OCI-LY1 (cell line): ENCODE data around the gene PLEKHO1.

Experiments
- H2AFZ ChIP-seq: fragments of 200-600 bp; sonication (generic), shearing (Covaris generic); 2 replicates; pipeline ENCODE4 v1.6.0; 2014; ENCODE audit warnings: antibody characterized with exemption, mild to moderate bottlenecking, low read length
- H3F3A ChIP-seq: fragments of 200-600 bp; sonication (generic), shearing (Covaris generic); 2 replicates; pipeline ENCODE4 v1.6.0; 2014; ENCODE audit warnings: mild to moderate bottlenecking, antibody characterized with exemption, low read length, moderate library complexity; ENCODE audit not compliant: insufficient read depth
- H3K27ac ChIP-seq: fragments of 200-600 bp; sonication (generic); 2 replicates; pipeline ENCODE4 v1.5.1; 2014; ENCODE audit warnings: low read length, mixed run types, mild to moderate bottlenecking, low read depth; ENCODE audit not compliant: poor library complexity, severe bottlenecking
- H3K27me3 ChIP-seq: fragments of 200-600 bp; sonication (generic); 2 replicates; pipeline ENCODE4 v1.6.0; 2014; ENCODE audit warnings: antibody characterized with exemption, mild to moderate bottlenecking, low read length, moderate library complexity; ENCODE audit not compliant: insufficient read depth
- H3K36me3 ChIP-seq: fragments of 200-600 bp; sonication (generic); 2 replicates; pipeline ENCODE4 v1.6.1; 2014; ENCODE audit warnings: mild to moderate bottlenecking, antibody characterized with exemption, low read length, moderate library complexity, mixed read lengths; ENCODE audit not compliant: insufficient read depth
- H3K4me1 ChIP-seq: fragments of 200-600 bp; sonication (generic); 2 replicates; pipeline ENCODE4 v1.5.1; 2014; ENCODE audit warnings: mild to moderate bottlenecking, low read length, moderate library complexity; ENCODE audit not compliant: insufficient read depth, severe bottlenecking
- H3K4me2 ChIP-seq: fragments of 200-600 bp; sonication (generic), shearing (Covaris generic); 2 replicates; pipeline ENCODE4 v1.6.1; 2014; ENCODE audit warnings: low read length
- H3K4me3 ChIP-seq: fragments of 200-600 bp; sonication (generic); 2 replicates; pipeline ENCODE4 v1.5.1; 2014; ENCODE audit warnings: low read length, low read depth, mild to moderate bottlenecking, mixed read lengths; ENCODE audit not compliant: poor library complexity, severe bottlenecking
- H3K79me2 ChIP-seq: fragments of 200-600 bp; shearing (Covaris generic); 2 replicates; pipeline ENCODE4 v1.6.1; 2016; ENCODE audit warnings: mixed run types, low read length, mixed read lengths; ENCODE audit not compliant: insufficient read depth
- H3K9ac ChIP-seq: fragments of 200-600 bp; sonication (generic), shearing (Covaris generic); 2 replicates; pipeline ENCODE4 v1.6.1; 2014; ENCODE audit warnings: mild to moderate bottlenecking, low read length, mixed read lengths
- H3K9me2 ChIP-seq: fragments of 200-600 bp; sonication (generic), shearing (Covaris generic); 2 replicates; pipeline ENCODE4 v1.6.1; 2014; ENCODE audit warnings: low read depth, mild to moderate bottlenecking, low read length, mixed read lengths
- H3K9me3 ChIP-seq: fragments of 200-600 bp; shearing (Covaris generic); 2 replicates; pipeline ENCODE4 v1.6.1; 2014; ENCODE audit warnings: low read length, mixed read lengths
- H4K20me1 ChIP-seq: fragments of 200-600 bp; sonication (generic), shearing (Covaris generic); 2 replicates; pipeline ENCODE4 v1.6.0; 2016; ENCODE audit warnings: mild to moderate bottlenecking, low read length; ENCODE audit not compliant: insufficient read depth
- CTCF ChIP-seq: fragments of 200-600 bp; sonication (generic), shearing (Covaris generic); IDR thresholded peaks from 2 replicates; pipeline ENCODE4 v1.5.1; 2017; ENCODE audit warnings: mild to moderate bottlenecking, antibody characterized with exemption, low read length, moderate library complexity, mixed read lengths
- EZH2 ChIP-seq: fragments of 200-600 bp; sonication (generic), shearing (Covaris generic); IDR thresholded peaks from 2 replicates; pipeline ENCODE4 v1.8.0; 2017; ENCODE audit warnings: borderline replicate concordance, mixed run types, mild to moderate bottlenecking, antibody characterized with exemption, low read length, moderate library complexity, mixed read lengths

Gene PLEKHO1

GRCh38 chr1:150115121-150115520 lies 34.6 kb upstream of the PLEKHO1 start:
- Histone ChIP-seq H3F3A (no peaks in the 10 kb centered on the region), H4K20me1 (no peaks in the 10 kb centered on the region), H3K79me2 (no peaks in the 10 kb centered on the region), H3K36me3 (peaks cover 31% of the 10 kb centered on the region), H3K4me1 (no peaks in the 10 kb centered on the region), H3K27ac (no peak overlapping the region), H3K9me2 (no peaks in the 10 kb centered on the region), H3K27me3 (no peaks in the 10 kb centered on the region), H3K4me2 (no peak overlapping the region), H3K9me3 (peaks cover 7% of the 10 kb centered on the region; the same call in 1 of the 2 replicates), H2AFZ (no peak overlapping the region), H3K4me3 (no peak overlapping the region), H3K9ac (no peak overlapping the region)
- TF ChIP-seq EZH2 (no peak), CTCF (no peak)

- TF ChIP-seq EZH2: no peak
- no peak for TF ChIP-seq CTCF
- Histone ChIP-seq H3K27me3 (no peaks in the 10 kb centered on the region), H3K4me3 (no peak overlapping the region), H3K9ac (no peak overlapping the region), H3F3A (no peaks in the 10 kb centered on the region), H3K9me2 (no peaks in the 10 kb centered on the region), H3K9me3 (peaks cover 7% of the 10 kb centered on the region; the same call in 1 of the 2 replicates), H3K36me3 (peaks cover 10% of the 10 kb centered on the region), H3K27ac (no peak overlapping the region), H3K4me1 (no peaks in the 10 kb centered on the region), H4K20me1 (no peaks in the 10 kb centered on the region), H2AFZ (no peak overlapping the region), H3K79me2 (no peaks in the 10 kb centered on the region), H3K4me2 (no peak overlapping the region)
Measured at GRCh38 chr1:150118716-150119115, 31.0 kb upstream of the PLEKHO1 start.

- Histone ChIP-seq H3F3A (no peaks in the 10 kb centered on the region), H2AFZ (no peak overlapping the region), H3K4me2 (no peak overlapping the region), H3K27me3 (no peaks in the 10 kb centered on the region), H3K9me2 (no peaks in the 10 kb centered on the region), H3K9me3 (no peaks in the 10 kb centered on the region), H3K4me3 (no peak overlapping the region), H4K20me1 (no peaks in the 10 kb centered on the region), H3K79me2 (no peaks in the 10 kb centered on the region), H3K27ac (no peak overlapping the region), H3K9ac (no peak overlapping the region), H3K36me3 (no peaks in the 10 kb centered on the region), H3K4me1 (no peaks in the 10 kb centered on the region)
- no peak for TF ChIP-seq EZH2
- no peak for TF ChIP-seq CTCF
Measured at GRCh38 chr1:150121236-150121862, 28.4 kb upstream of the PLEKHO1 start.
